Caco-2 (cell line): ENCODE measurements around the gene DDX54. TPM values are rescaled to one million over a fixed set of nuclear protein-coding genes. Genes with fewer than 3 reads are reported as not detected.

Source experiments
- BruUV-seq: library from RNA; stranded (reverse); fragments of 400-500 nt; replicated peaks from 2 replicates; lab custom pipeline; 2021; lab: Mats Ljungman, UMichigan
- CTCF ChIA-PET: fragments of 300-600 bp; sonication (Branson Sonifier 250); formaldehyde crosslinking; loops from one replicate; lab custom pipeline; 2022; ENCODE audit warnings: antibody characterized with exemption; lab: Charles Lee
- POLR2A ChIA-PET: fragments of 300-600 bp; sonication (Branson Sonifier 250); formaldehyde crosslinking; loops from one replicate; lab custom pipeline; 2022; ENCODE audit warnings: antibody characterized with exemption; lab: Charles Lee
- DNase-seq, 2 experiments: peaks; one replicate each; pipeline versions ENCODE4 v3.0.0 to v3.0.0-alpha.2; 2020 to 2022
- H3K27me3 ChIP-seq: replicated peaks from 2 replicates; pipeline ENCODE4 v1.6.0; 2011; ENCODE audit warnings: low read length; ENCODE audit not compliant: control insufficient read depth, insufficient read depth
- H3K36me3 ChIP-seq: 2 replicates; pipeline ENCODE4 v1.5.1; 2011; ENCODE audit warnings: low read length; ENCODE audit not compliant: control insufficient read depth, insufficient read depth
- H3K4me1 ChIP-seq: fragments of 250-450 bp; sonication (Bioruptor Pico); 2 replicates; pipeline ENCODE4 v1.5.1; 2020; ENCODE audit warnings: mild to moderate bottlenecking
- H3K4me3 ChIP-seq: 2 replicates; pipeline ENCODE4 v1.5.1; 2011; ENCODE audit warnings: low read depth, mild to moderate bottlenecking, control low read depth, low read length
- H3K9me3 ChIP-seq: fragments of 250-450 bp; sonication (Bioruptor Pico); 2 replicates; pipeline ENCODE4 v1.5.1; 2020; ENCODE audit warnings: mild to moderate bottlenecking, moderate library complexity
- H3K27ac Mint-ChIP-seq: one replicate; pipeline ENCODE4 v1.8.0; 2022; ENCODE audit warnings: mixed read lengths; ENCODE audit not compliant: unreplicated experiment
- H3K27me3 Mint-ChIP-seq: one replicate; pipeline ENCODE4 v1.8.0; 2022; ENCODE audit warnings: mixed read lengths; ENCODE audit not compliant: insufficient read depth, unreplicated experiment
- H3K36me3 Mint-ChIP-seq: one replicate; pipeline ENCODE4 v1.8.0; 2022; ENCODE audit warnings: mild to moderate bottlenecking, mixed read lengths; ENCODE audit not compliant: insufficient read depth, unreplicated experiment
- H3K4me1 Mint-ChIP-seq: one replicate; pipeline ENCODE4 v1.8.0; 2022; ENCODE audit warnings: low read depth, mixed read lengths; ENCODE audit not compliant: unreplicated experiment
- H3K4me3 Mint-ChIP-seq: one replicate; pipeline ENCODE4 v1.8.0; 2022; ENCODE audit warnings: mild to moderate bottlenecking, moderate library complexity, mixed read lengths; ENCODE audit not compliant: unreplicated experiment
- H3K9me3 Mint-ChIP-seq: one replicate; pipeline ENCODE4 v1.8.0; 2022; ENCODE audit warnings: mixed read lengths; ENCODE audit not compliant: unreplicated experiment
- CTCF ChIP-seq, 2 experiments: fragments of 200-600 bp in 1 of 2; IDR thresholded peaks; 1 replicate in 1 of 2; 2 replicates in 1 of 2; pipeline versions ENCODE4 v1.5.1 to v1.8.0; 2011 to 2022; ENCODE audit warnings: antibody characterized with exemption in 1 of 2, control low read depth in 1 of 2, inconsistent platforms in 1 of 2, low read depth in 1 of 2, low read length in 1 of 2, mild to moderate bottlenecking in 1 of 2, moderate library complexity in 1 of 2; ENCODE audit not compliant: insufficient read depth in 1 of 2, severe bottlenecking in 1 of 2, unreplicated experiment in 1 of 2
- intact Hi-C: fragments of 100-400 bp; cut with micrococcal nuclease; formaldehyde crosslinking; loops from one replicate; pipeline ENCODE4 v1.10.0; 2022; ENCODE audit not compliant: unreplicated experiment
- total RNA-seq: library from RNA; stranded (reverse); gene quantifications from 2 replicates; pipeline ENCODE4 v1.2.3, GENCODE V29; 2022

DDX54 gene
- total RNA-seq, 1 experiment from 2014 or later = 110 TPM

GRCh38 chr12:113195598-113195997, 10.3 kb upstream of the DDX54 start:
- ChIA-PET POLR2A (interaction anchor here (0.9 kb wide), 1 partner anchor 26 kb away, joined by 5 read pairs; the partner anchor contains the start of gene TPCN1), CTCF (no interaction called here)
- intact Hi-C loops = loop anchor here (5.0 kb wide), 3 partner anchors 77 to 232 kb away; partner anchors contain the start of gene PLBD2
- Histone ChIP-seq H3K4me3 (no peak overlapping the region), H3K4me1 (peaks cover 9% of the 10 kb centered on the region), H3K36me3 (0 out of 2 replicates have a peak, but pooled peaks cover 1% of the 10 kb centered on the region), H3K9me3 (no peaks in the 10 kb centered on the region), H3K27me3 (no peaks in the 10 kb centered on the region)
- DNase-seq = no peak
- Mint-ChIP-seq H3K4me3 (no peak overlapping the region), H3K27ac (no peak overlapping the region), H3K27me3 (no peaks in the 10 kb centered on the region), H3K9me3 (no peaks in the 10 kb centered on the region), H3K4me1 (peaks cover 7% of the 10 kb centered on the region), H3K36me3 (peaks cover 36% of the 10 kb centered on the region)
- BruUV-seq = no TSS peak
- no peak for TF ChIP-seq CTCF (IDR thresholded peaks at IDR 0.05; ENCODE audit: insufficient read depth in 1 of 2, low read depth in 1 of 2, low read length in 1 of 2, severe bottlenecking in 1 of 2, unreplicated experiment in 1 of 2)

DNA sequence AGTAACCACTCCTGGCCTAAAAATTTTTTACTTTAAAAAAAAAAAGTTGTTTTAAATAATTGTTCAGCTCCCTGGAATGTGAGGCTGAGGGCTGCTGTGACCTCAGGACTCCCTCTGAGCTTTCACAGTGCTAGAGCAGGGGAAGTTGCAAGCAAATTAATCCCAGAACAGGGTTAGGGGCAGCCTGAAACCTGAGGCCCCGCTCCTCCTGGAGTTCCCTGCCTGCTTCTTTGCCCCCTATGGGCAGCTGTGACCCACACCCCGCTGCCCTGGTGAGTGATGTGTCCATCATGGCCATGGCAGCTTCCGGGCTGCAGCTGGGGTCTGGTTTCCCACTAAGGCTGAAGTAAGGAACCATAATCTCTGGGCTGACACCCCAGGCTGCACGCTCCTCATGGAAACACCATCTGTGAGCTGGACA, 9.7 kb upstream of the DDX54 start:
- Mint-ChIP-seq H3K27me3 (no peaks in the 10 kb centered on the region), H3K4me1 (peaks cover 7% of the 10 kb centered on the region), H3K4me3 (no peak overlapping the region), H3K36me3 (peaks cover 37% of the 10 kb centered on the region), H3K9me3 (no peaks in the 10 kb centered on the region), H3K27ac (no peak overlapping the region)
- ChIA-PET POLR2A (interaction anchor here (0.9 kb wide), 1 partner anchor 26 kb away, joined by 5 read pairs; the partner anchor contains the start of gene TPCN1), CTCF (no interaction called here)
- intact Hi-C loops = loop anchor here (5.0 kb wide), 3 partner anchors 77 to 232 kb away; partner anchors contain the start of gene PLBD2
- no TSS peak for BruUV-seq
- no peak for DNase-seq
- Histone ChIP-seq H3K4me1 (peaks cover 11% of the 10 kb centered on the region), H3K27me3 (no peaks in the 10 kb centered on the region), H3K9me3 (no peaks in the 10 kb centered on the region), H3K4me3 (no peak overlapping the region), H3K36me3 (0 out of 2 replicates have a peak, but pooled peaks cover 1% of the 10 kb centered on the region)
- no peak for TF ChIP-seq CTCF (IDR thresholded peaks at IDR 0.05; ENCODE audit: insufficient read depth in 1 of 2, low read depth in 1 of 2, low read length in 1 of 2, severe bottlenecking in 1 of 2, unreplicated experiment in 1 of 2)

DNA sequence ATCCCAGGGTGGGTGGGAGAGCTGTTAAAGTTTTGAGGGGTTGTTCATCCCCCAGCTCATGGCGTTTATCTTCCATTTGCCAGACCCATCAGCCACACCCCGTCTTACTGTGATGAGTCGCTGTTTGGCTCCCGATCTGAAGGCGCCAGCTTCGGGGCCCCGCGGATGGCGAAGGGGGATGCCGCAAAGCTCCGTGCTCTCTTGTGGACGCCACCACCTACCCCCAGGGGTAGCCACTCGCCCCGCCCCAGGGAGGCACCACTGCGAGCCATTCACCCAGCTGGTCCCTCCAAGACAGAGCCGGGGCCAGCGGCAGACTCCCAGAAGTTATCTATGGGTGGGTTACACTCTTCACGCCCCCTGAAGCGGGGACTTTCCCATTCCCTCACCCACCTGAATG, 5.9 kb upstream of the DDX54 start:
- POLR2A ChIA-PET = interaction anchor here (1.0 kb wide), 1 partner anchor 31 kb away, joined by 3 read pairs; no protein-coding TSS in a partner anchor

More for the DNA sequence above, 5.9 kb upstream of the DDX54 start:
- no peak overlapping the region for H3K27ac Mint-ChIP-seq
- H3K4me3 Mint-ChIP-seq = no peak overlapping the region
- Histone ChIP-seq H3K9me3 (no peaks in the 10 kb centered on the region), H3K4me3 (no peak overlapping the region), H3K4me1 (peaks cover 11% of the 10 kb centered on the region), H3K36me3 (peaks cover 5% of the 10 kb centered on the region; the same call in 1 of the 2 replicates), H3K27me3 (no peaks in the 10 kb centered on the region)
- peaks cover 60% of the 10 kb centered on the region for H3K36me3 Mint-ChIP-seq
- intact Hi-C loops = no loop called here
- DNase-seq = no peak
- no peaks in the 10 kb centered on the region for H3K9me3 Mint-ChIP-seq
- BruUV-seq = no TSS peak
- no peak for TF ChIP-seq CTCF (IDR thresholded peaks at IDR 0.05; ENCODE audit: insufficient read depth in 1 of 2, low read depth in 1 of 2, low read length in 1 of 2, severe bottlenecking in 1 of 2, unreplicated experiment in 1 of 2)
- peaks cover 21% of the 10 kb centered on the region for H3K4me1 Mint-ChIP-seq
- no peaks in the 10 kb centered on the region for H3K27me3 Mint-ChIP-seq
- CTCF ChIA-PET = no interaction called here
